Hepatocyte (in vitro differentiated cells): ENCODE results near the gene C10orf67.

Experiments
- CTCF ChIP-seq: fragments of 200-600 bp; sonication (generic); IDR thresholded peaks from 2 replicates; pipeline ENCODE4 v1.5.1; 2016; ENCODE audit warnings: antibody characterized with exemption, mild to moderate bottlenecking; ENCODE audit not compliant: poor library complexity
- EZH2 ChIP-seq: fragments of 200-600 bp; sonication (generic); IDR thresholded peaks from 2 replicates; pipeline ENCODE4 v1.6.1; 2016; ENCODE audit warnings: antibody characterized with exemption, mild to moderate bottlenecking, borderline replicate concordance
- EZH2phosphoT487 ChIP-seq: fragments of 200-600 bp; sonication (generic); IDR thresholded peaks from one replicate; pipeline ENCODE4 v1.6.1; 2018; ENCODE audit warnings: antibody characterized with exemption, mild to moderate bottlenecking, low read depth, moderate library complexity; ENCODE audit not compliant: unreplicated experiment, severe bottlenecking

- TF ChIP-seq CTCF (no peak), EZH2 (no peak), EZH2phosphoT487 (no peak)
Measured at GRCh38 chr10:23174977-23175512, 169.6 kb downstream of the C10orf67 start.
